GM10266 (cell line): Measurements from ENCODE around the gene LPAR4.

Experiments used
- DNase-seq: peaks from one replicate; pipeline ENCODE4 v3.0.0; 2012; ENCODE audit errors: extremely low spot score
- TF ChIP-seq, protein P1 (sequence below): IDR thresholded peaks from 2 replicates; pipeline ENCODE4 v1.5.1; 2012; ENCODE audit warnings: mild to moderate bottlenecking, low read depth; ENCODE audit not compliant: control insufficient read depth, insufficient read depth; ENCODE audit errors: missing control alignments

The LPAR4 gene, protein sequence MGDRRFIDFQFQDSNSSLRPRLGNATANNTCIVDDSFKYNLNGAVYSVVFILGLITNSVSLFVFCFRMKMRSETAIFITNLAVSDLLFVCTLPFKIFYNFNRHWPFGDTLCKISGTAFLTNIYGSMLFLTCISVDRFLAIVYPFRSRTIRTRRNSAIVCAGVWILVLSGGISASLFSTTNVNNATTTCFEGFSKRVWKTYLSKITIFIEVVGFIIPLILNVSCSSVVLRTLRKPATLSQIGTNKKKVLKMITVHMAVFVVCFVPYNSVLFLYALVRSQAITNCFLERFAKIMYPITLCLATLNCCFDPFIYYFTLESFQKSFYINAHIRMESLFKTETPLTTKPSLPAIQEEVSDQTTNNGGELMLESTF

DNA sequence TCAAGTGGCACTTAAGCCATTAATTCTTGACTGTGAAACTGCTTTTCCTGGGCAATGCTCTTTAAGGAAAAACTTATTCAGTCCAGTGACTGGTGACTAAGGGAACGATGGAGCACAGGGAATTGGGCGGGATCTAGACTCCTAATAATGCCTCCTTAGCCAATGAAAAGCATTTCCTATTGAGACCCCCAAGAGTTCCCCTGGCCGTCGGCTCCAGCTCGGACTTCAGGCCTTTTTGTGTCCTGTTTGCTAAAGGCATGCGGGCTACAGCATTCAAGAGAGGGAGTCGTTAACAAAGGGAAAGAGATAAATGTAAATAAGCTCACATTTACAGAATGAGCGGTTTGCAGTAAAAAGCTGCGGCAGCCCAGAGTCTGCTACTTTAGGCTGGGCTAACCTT, at the start of gene LPAR4:
Gene LPAR4, plus strand, starts transcription at position 232 of the 400 bp plus-strand sequence. CDS start 7,150 bp downstream, outside the sequence.
- TF ChIP-seq, protein P1, sequence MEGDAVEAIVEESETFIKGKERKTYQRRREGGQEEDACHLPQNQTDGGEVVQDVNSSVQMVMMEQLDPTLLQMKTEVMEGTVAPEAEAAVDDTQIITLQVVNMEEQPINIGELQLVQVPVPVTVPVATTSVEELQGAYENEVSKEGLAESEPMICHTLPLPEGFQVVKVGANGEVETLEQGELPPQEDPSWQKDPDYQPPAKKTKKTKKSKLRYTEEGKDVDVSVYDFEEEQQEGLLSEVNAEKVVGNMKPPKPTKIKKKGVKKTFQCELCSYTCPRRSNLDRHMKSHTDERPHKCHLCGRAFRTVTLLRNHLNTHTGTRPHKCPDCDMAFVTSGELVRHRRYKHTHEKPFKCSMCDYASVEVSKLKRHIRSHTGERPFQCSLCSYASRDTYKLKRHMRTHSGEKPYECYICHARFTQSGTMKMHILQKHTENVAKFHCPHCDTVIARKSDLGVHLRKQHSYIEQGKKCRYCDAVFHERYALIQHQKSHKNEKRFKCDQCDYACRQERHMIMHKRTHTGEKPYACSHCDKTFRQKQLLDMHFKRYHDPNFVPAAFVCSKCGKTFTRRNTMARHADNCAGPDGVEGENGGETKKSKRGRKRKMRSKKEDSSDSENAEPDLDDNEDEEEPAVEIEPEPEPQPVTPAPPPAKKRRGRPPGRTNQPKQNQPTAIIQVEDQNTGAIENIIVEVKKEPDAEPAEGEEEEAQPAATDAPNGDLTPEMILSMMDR: no peak
- no peak for DNase-seq

DNA sequence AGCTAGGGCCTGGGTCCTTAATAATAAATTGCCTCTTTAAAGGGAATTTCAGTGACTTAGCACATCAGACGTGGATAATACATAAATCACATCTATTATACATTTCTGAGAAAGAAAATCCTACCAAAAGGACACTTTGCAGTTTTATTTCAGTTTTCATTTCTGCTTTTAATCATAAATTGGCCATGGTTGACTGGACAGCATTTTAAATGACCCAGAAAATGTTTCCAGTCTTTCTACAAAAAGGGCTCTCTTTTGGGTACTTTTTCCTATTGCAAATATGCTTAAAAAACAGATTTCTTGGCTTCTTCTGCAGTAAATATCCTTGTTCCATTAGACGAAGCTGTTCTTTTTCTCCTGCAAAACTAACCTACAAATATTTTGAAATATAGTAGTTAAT, 41.4 kb upstream of the LPAR4 start:
- TF ChIP-seq, protein P1: no peak
- DNase-seq: no peak

DNA sequence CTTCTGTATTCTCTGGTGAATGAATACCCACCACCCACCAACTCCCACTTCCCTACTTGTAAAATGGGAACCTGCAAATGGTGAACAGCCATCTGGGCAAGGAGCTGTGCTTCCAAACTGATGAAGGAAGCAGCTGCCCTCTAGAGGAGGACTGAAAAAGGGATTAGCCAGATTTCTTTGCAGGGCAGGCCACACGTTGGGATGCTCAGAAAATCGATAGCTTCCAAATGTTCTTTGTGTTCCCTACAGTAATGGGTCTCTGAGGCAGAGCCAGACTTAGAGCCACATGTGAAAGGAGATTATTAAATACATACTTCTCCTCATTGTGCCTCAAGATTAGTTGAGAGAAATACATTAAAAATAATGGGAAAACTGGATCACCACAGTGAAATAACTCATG, 39.3 kb upstream of the LPAR4 start:
- DNase-seq: no peak
- TF ChIP-seq, protein P1: peak; percentile 32

DNA sequence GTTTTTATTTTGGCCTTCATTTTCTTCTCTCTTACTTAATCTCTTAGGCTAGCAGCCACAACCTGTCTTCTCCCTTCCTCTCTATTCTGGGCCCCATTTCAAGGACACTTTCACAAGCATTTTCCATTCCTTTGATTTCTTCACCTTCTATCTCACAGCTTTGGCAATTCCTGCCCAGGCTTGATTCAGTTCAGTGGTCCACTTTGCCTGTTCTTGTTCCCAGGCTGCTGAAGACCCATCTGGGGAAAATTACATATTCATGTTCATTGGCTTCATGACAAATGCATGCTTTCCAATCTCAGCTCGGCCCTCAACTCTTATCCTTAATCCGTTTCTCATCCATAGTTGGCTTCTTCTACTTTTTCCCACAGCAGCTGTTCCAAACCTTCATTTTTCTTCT, 38.7 kb upstream of the LPAR4 start:
- no peak for DNase-seq
- TF ChIP-seq, protein P1: no peak

DNA sequence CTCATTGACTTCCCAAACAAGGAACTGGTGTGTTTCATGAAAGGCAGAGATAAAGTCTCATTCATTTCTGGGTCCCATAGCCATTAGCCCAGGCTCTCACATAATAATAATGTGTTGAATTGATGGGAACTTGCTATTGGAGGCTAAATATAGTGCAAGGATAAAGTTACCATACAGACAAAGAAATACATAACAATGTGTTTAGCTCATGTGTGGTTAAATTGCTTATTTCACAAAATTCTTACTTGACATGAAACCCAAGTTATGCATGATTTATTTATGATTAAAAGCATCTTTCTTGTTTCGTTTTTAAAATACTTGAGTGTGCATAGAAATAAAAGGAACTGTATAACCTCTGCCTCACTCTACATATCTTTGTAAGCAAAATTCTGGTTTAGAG, 37.3 kb upstream of the LPAR4 start:
- TF ChIP-seq, protein P1: no peak
- DNase-seq: no peak

DNA sequence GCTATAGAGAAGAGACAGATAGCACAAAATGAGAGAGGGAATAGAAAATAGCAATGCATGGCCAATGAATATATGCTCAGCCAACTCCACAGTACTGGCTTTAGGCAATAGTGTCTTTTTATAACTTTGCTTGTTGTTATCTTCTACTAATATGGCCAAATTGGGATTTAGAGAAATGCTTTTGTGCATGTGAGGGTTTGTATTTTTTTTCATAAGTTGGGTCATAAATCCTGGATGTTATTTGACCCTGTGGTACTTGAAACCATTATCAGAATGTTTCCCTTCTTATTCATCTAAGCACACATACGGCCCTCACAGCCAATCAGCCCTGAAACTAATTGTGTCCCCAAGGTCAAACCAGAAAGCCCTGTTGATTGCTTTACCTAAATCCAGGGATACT, 35.2 kb upstream of the LPAR4 start:
- no peak for DNase-seq

DNA sequence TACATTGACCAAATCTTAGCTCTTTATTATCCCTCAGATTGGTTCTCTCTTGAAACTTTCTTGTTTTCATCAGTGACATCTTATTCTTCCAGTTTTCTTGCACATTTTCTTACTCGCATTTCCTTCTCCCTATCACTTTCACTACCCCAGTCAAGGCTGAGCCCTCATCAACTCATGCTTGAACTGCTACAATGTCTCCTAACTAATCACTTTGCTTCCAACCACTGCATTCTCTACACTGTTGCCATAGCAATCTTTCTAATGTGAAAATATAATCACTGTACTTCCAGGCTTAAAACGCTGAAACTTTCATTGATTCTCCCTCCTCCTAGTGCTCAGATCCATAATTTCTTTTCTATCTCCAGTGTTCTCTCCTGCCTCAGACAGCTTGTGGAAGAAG, 22.2 kb upstream of the LPAR4 start:
- DNase-seq: no peak
- TF ChIP-seq, protein P1: no peak

More for the DNA sequence above, 35.2 kb upstream of the LPAR4 start:
- TF ChIP-seq, protein P1: no peak
